Astrocyte (in vitro differentiated cells and primary cell): Measurements from ENCODE around the gene RUNX1.

ENCODE experiments used
- EZH2 ChIP-seq: IDR thresholded peaks from 2 replicates; pipeline ENCODE4 v1.6.1; 2012; ENCODE audit warnings: mild to moderate bottlenecking, low read length, inconsistent platforms; ENCODE audit not compliant: insufficient read depth
- TF ChIP-seq, protein P1 (sequence below): IDR thresholded peaks from 2 replicates; pipeline ENCODE4 v1.5.1; 2011; ENCODE audit warnings: low read depth, mild to moderate bottlenecking, inconsistent platforms, low read length, moderate library complexity; ENCODE audit not compliant: insufficient read depth

- TF ChIP-seq, protein P1, sequence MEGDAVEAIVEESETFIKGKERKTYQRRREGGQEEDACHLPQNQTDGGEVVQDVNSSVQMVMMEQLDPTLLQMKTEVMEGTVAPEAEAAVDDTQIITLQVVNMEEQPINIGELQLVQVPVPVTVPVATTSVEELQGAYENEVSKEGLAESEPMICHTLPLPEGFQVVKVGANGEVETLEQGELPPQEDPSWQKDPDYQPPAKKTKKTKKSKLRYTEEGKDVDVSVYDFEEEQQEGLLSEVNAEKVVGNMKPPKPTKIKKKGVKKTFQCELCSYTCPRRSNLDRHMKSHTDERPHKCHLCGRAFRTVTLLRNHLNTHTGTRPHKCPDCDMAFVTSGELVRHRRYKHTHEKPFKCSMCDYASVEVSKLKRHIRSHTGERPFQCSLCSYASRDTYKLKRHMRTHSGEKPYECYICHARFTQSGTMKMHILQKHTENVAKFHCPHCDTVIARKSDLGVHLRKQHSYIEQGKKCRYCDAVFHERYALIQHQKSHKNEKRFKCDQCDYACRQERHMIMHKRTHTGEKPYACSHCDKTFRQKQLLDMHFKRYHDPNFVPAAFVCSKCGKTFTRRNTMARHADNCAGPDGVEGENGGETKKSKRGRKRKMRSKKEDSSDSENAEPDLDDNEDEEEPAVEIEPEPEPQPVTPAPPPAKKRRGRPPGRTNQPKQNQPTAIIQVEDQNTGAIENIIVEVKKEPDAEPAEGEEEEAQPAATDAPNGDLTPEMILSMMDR = no peak
- no peak for TF ChIP-seq EZH2
Measured at GRCh38 chr21:34836933-34837505, 212.1 kb downstream of the RUNX1 start.
